Adipose tissue (tissue), 3 donors: ENCODE data around the gene ANAPC5. TPM values are rescaled to one million over a fixed set of nuclear protein-coding genes. Genes with fewer than 3 reads are reported as not detected.
"Not testable (repeated sequence)": the region's sequence is repeated elsewhere in the genome, so short reads cannot be mapped to it uniquely, and the experiment has no call there.

Source experiments
- H3K27ac ChIP-seq: one replicate; pipeline ENCODE4 v1.5.1; 2013; ENCODE audit warnings: low read depth, low read length
- WGBS, 3 donors: extraction: QIAGEN DNeasy Blood & Tissue Kit; methylation state at CpG; one replicate each; pipeline ENCODE4 v1.1.7; 2013; 5-methylcytosine and 5-hydroxymethylcytosine counted together
- polyA plus RNA-seq, 3 donors: library from polyadenylated mRNA; stranded (reverse); fragments of 200-250 nt; gene quantifications; one replicate each; pipeline ENCODE4 v1.2.3, GENCODE V29; 2013
- donor health status: healthy with polysubstance abuse.
- donor health status: Bipolar disorder and iron deficiency.
- donor health status: healthy.

Gene ANAPC5
- polyA plus RNA-seq, 3 donors: 79.2 to 104 (median 80.3) TPM

DNA sequence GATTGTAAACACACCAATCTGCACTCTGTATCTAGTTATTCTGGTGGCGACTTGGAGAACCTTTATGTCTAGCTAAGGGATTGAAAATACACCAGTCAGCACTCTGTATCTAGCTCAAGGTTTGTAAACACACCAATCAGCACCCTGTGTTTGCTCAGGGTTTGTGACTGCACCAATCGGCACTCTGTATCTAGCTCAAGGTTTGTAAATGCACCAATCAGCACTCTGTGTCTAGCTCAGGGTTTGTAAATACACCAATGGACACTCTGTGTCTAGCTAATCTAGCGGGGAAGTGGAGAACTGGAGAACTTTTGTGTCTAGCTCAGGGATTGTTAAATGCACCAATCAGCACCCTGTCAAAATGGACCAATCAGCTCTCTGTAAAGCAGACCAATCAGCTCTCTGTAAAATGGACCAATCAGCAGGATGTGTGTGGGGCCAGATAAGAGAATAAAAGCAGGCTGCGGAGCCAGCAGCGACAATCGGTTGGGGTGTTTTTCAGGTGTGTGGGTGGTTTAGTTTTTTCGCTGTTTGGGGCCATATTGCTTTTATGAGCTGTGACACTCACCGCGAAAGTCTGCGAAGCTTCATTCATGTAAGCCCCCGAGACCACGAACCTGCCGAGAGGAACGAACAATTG lies 22.9 kb upstream of the ANAPC5 start:
- 87 to 90% (median 89%) methylated on average over 14 of the region's 14 CpGs for WGBS, 3 donors
- not testable (repeated sequence) for H3K27ac ChIP-seq

DNA sequence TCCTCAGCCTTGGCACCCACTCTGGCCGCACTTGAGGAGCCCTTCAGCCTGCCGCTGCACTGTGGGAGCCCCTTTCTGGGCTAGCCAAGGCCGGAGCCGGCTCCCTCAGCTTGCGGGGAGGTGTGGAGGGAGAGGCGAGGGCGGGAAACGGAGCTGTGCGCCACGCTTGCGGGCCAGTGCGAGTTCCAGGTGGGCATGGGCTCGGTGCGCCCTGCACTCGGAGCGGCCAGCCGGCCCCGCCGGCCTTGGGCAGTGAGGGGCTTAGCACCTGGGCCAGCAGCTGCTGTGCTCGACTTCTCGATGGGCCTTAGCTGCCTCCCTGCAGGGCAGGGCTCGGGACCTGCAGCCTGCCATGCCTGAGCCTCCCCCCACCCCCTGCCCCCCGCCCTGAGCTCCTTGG lies 22.1 kb upstream of the ANAPC5 start:
- WGBS, 3 donors: 95 to 97% (median 97%) methylated on average over 6 to 23 of the region's 23 CpGs

DNA sequence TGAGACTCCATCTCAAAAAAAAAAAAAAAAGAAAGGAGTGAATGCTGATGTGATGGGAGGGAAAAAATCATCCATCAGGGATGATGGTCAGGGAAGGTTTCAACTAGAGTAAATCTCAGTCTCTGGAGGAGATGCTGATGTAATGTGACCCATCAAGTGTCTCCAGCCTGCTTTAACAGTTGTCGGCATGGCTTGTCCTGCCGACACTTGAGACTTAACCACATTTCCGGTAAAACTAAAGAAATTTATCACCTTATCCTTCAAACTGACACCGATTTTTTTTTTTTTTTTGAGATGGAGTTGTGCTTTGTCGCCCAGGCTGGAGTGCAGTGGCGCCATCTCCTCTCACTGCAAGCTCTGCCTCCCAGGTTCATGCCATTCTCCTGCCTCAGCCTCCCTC lies 21.5 kb upstream of the ANAPC5 start:
- WGBS, 3 donors: 80 to 84% (median 83%) methylated on average over 6 of the region's 6 CpGs
- no peak overlapping the region for H3K27ac ChIP-seq

More for the DNA sequence above, 22.1 kb upstream of the ANAPC5 start:
- H3K27ac ChIP-seq: not testable (repeated sequence)

- H3K27ac ChIP-seq: no peak overlapping the region
- WGBS, 3 donors: 66 to 84% (median 72%) methylated on average over 6 of the region's 6 CpGs
Observed at GRCh38 chr12:121371404-121371803, 19.2 kb upstream of the ANAPC5 start.

GRCh38 chr12:121366063-121366459 lies 13.8 kb upstream of the ANAPC5 start:
- WGBS, 3 donors: 52 to 65% (median 61%) methylated on average over 4 of the region's 4 CpGs
- H3K27ac ChIP-seq: no peak overlapping the region

- 66 to 74% (median 70%) methylated on average over 5 of the region's 5 CpGs for WGBS, 3 donors
- no peak overlapping the region for H3K27ac ChIP-seq
Observed at GRCh38 chr12:121365416-121366062, 13.3 kb upstream of the ANAPC5 start.

GRCh38 chr12:121364683-121365121 lies 12.5 kb upstream of the ANAPC5 start:
- 40 to 68% (median 59%) methylated on average over 5 of the region's 5 CpGs for WGBS, 3 donors

GRCh38 chr12:121358073-121358472 lies 5.9 kb upstream of the ANAPC5 start:
- H3K27ac ChIP-seq: no peak overlapping the region
- WGBS, 3 donors: 42 to 78% (median 68%) methylated on average over 3 of the region's 3 CpGs

More at GRCh38 chr12:121364683-121365121, 12.5 kb upstream of the ANAPC5 start:
- no peak overlapping the region for H3K27ac ChIP-seq

DNA sequence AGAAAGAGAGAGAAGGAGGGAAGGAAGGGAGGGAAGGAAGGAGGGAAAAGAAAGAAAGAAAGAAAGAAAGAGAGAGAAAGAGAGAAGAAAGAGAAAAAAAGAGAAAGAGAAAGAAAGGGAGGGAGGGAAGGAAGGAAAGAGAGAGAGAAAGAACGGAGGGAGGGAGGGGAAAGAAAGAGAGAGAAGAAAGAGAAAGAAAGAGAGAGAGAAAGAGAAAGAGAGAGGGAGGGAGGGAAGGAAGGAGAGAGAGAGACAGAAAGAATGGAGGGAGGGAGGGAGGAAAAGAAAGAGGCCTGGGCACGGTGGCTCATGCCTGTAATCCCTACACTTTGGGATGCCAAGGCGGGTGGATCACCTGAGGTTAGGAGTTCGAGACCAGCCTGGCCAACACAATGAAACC lies 5.1 kb upstream of the ANAPC5 start:
- H3K27ac ChIP-seq: no peak overlapping the region
- 72 to 82% (median 77%) methylated on average over 4 of the region's 4 CpGs for WGBS, 3 donors

- no peak overlapping the region for H3K27ac ChIP-seq
- 78 to 84% (median 80%) methylated on average over 3 of the region's 3 CpGs for WGBS, 3 donors
Observed at GRCh38 chr12:121356657-121357056, 4.4 kb upstream of the ANAPC5 start.

- no peak overlapping the region for H3K27ac ChIP-seq
- 87 to 93% (median 92%) methylated on average over 6 of the region's 6 CpGs for WGBS, 3 donors
Observed at GRCh38 chr12:121355818-121356217, 3.6 kb upstream of the ANAPC5 start.

GRCh38 chr12:121352682-121353018 lies 439 bp upstream of the ANAPC5 start:
- H3K27ac ChIP-seq: no peak overlapping the region
- WGBS, 3 donors: 0 to 1% (median 0%) methylated on average over 11 to 12 of the region's 12 CpGs

DNA sequence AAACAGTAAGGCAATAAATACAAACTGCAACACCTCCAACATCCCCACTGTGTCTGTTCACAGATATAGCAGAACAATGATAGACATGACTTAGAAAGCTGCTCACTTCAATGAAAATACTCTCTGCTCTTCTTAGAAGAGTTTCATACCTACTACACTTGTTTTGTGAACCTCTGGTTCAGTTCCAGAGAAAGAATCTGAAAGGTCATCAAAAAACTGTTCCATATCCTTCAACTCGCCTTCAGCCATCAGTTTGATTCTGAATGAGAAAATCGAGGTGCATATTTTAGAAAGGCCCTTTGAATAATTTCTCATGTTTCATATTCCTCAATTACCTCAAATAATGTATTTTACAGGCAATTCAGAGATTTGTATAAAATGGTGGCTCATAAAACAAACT lies 5.5 kb downstream of the ANAPC5 start:
- WGBS, 3 donors: 77 to 90% (median 83%) methylated on average over 2 of the region's 2 CpGs
- no peak overlapping the region for H3K27ac ChIP-seq

- 64 to 79% (median 77%) methylated on average over 4 of the region's 4 CpGs for WGBS, 3 donors
- no peak overlapping the region for H3K27ac ChIP-seq
Observed at GRCh38 chr12:121345151-121345815, 6.9 kb downstream of the ANAPC5 start.

DNA sequence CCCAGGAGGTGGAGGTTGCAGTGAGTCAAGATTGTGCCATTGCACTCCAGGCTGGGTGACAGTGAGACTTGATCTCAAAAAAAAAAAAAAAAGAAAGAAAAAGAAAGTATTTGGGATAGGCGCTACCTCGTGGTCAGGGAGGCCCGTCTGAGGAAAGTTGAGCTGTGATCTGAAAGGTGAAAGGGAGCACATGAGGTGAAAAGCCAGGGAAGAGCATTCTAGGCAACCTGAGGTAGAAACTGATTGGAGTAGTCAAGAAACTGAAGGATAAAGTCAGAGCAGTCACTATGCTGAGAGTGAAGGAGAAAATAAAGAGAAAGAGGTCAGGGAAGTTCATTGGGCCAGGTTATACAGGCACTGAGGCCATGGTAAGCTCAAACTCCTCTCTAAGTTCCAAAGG lies 7.7 kb downstream of the ANAPC5 start:
- no peak overlapping the region for H3K27ac ChIP-seq
- 79 to 91% (median 84%) methylated on average over 3 of the region's 3 CpGs for WGBS, 3 donors

- no peak overlapping the region for H3K27ac ChIP-seq
- 94 to 97% (median 96%) methylated on average over 4 of the region's 4 CpGs for WGBS, 3 donors
Observed at GRCh38 chr12:121337416-121337815, 14.8 kb downstream of the ANAPC5 start.

DNA sequence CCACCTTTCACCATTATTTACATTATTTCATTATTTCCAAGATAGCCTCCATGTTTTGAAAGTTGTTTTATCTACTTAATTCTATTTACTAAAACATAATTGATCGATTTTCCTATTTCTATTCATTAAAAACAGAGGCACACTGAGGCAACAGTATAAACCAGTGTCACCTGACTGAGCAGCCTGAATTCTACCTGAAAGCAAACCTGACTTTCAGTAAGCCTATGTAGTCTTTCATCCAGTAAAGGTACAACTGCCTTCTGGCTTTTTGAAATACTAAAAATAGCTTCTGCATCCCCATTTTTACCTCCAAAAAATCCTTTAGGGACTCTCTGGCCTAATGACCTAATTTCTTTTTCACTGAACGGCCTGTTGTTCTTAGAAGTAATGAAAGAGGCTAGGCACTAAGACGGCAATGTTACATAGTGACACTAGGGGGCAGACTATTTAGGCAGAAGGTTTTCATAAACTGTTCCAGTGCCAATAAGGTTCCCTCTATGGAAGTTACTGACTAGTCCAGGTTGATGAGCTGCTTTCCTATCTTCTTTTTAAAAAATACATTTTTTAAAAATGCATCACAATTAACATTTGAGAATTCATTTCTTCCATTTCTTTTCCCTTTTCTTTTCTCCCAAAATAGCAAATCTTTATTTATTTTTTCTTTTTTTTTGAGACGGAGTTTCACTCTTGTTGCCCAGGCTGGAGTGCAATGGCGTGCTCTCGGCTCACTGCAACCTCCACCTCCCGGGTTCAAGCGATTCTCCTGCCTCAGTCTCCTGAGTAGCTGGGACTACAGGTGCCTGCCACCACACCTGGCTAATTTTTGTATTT lies 17.5 kb downstream of the ANAPC5 start:
- WGBS, 3 donors: 53 to 64% (median 63%) methylated on average over 8 of the region's 8 CpGs
- H3K27ac ChIP-seq: no peak overlapping the region

- no peak overlapping the region for H3K27ac ChIP-seq
- 88 to 97% (median 92%) methylated on average over 1 of the region's 1 CpG for WGBS, 3 donors
Observed at GRCh38 chr12:121333747-121334146, 18.5 kb downstream of the ANAPC5 start.

- 48 to 81% (median 76%) methylated on average over 6 of the region's 6 CpGs for WGBS, 3 donors
- H3K27ac ChIP-seq: no peak overlapping the region
Observed at GRCh38 chr12:121331248-121331647, 21.0 kb downstream of the ANAPC5 start.
